22Rv1 (cell line): Measurements from ENCODE around the gene XPO5.

Source experiments
- CTCF ChIP-seq: fragments of 450-650 bp; IDR thresholded peaks from 2 replicates; pipeline ENCODE4 v1.5.1; 2017; ENCODE audit warnings: mild to moderate bottlenecking
- ZFX ChIP-seq: fragments of 450-650 bp; IDR thresholded peaks from 2 replicates; pipeline ENCODE4 v1.6.1; 2017; ENCODE audit warnings: antibody characterized with exemption, borderline replicate concordance

- TF ChIP-seq CTCF = no peak
- TF ChIP-seq ZFX = no peak
Observed at GRCh38 chr6:43488667-43489276, 87.1 kb downstream of the XPO5 start.
